ENCODE results near the gene VSTM2L.
A peak's percentile ranks its signal among the peaks of the same experiment; 100 is the strongest.

Gene VSTM2L

DNA sequence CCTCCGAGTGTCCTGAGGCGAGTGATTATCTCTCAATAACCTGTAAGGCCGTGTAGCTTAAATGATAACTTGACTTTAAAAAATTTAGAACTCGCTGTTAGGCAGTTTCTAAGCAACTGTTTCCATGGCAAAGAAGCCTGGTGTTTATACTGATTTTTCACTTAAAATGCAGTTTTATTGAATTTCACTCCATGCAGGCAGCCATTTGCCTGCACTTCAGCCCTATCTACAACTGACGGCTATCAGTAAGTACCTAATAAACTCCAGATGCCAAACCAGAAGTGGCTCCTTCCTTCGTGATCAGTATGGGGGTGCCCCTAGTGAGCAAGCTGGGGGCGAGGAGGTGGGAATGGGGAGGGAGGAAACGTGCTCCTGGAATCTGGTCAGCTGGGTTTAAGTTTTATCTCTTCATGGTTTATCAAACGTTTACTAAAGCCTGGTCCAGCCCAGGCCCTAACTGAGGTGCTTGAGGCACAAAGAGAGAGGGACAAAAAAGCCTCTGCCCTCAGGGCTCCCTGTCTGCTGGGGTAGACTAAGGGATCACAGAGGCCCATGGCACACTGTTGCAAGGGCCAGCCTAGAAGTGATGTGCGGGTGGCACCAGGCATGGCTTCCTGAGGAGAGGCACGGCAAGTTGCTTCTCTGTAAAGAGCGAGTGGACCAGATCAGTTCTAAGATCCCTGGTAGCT lies 84.8 kb downstream of the VSTM2L start:
- DNase-seq (ENCODE audit: low read depth in 3 of 3), result no peak

DNA sequence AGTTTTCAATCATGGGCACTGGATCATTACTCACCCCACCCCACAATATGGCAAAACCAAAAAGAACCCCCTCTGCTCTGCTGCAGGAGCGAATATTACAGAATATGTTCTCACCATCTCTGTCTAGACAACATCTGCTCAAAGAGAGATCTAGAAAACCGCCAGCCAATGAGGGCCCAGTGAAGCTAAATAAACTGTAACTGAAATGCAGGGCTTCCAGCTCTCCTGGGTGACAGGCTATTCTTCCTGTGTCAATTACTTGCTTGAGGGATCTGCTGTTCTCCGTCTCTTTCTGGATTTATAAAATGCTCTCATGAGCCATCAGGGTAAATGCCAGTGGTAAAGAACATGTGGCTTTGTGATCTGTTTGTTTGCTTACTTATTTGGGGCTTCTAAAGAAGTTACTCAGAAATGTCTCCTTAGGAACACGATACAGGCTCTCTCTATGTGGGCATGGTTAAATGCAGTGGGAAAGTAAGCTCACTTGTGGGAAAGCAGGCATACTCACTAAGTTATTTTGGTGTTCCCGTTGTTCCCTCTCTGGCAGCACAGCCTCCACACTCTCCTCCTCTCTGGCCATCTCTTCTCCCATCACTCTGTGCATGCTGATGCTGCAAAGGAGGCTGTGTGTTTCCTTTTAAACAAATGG lies 85.5 kb downstream of the VSTM2L start:
- DNase-seq (ENCODE audit: low read depth in 3 of 3), result no peak

DNA sequence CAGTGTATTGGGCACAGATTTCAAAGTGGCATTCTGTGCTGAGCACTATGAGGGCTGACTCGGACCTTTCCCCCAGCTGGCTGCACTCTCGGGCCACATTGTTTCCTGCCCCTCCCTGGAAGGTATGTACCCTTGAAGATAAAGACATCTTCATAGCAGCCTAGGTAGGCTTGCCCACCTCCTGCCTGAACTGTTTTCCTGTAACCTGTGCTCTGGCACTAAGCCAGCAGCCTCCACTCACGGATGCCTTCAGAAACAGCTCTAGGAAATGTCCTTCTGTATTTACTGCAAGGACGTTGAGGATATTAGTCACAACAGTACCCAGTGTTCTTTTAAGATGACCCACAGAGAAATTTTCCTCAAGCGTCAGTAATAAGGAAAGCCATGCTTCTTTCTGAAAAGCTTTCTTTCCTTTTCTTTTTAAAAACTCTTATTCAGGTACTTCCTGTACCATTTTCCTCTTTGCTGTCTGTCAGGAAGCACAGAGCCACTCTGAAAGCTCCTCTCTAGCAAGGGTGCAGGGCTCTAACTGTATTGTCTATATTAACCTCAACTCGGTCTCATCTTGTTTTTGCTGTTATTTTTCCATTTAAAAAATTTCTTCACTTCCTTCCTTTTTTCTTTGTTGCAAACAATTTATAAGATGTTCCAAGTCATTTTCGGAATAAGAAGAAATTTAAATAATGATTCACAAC lies 86.8 kb downstream of the VSTM2L start:
- no peak for DNase-seq (ENCODE audit: low read depth in 3 of 3)

GRCh38 chr20:37990571-37991151 lies 87.7 kb downstream of the VSTM2L start:
- DNase-seq (ENCODE audit: low read depth in 3 of 3), result peak; percentile 36 to 48 (median 48)

- DNase-seq (ENCODE audit: low read depth in 3 of 3), result no peak
Observed at GRCh38 chr20:37991157-37991866, 88.4 kb downstream of the VSTM2L start.

DNA sequence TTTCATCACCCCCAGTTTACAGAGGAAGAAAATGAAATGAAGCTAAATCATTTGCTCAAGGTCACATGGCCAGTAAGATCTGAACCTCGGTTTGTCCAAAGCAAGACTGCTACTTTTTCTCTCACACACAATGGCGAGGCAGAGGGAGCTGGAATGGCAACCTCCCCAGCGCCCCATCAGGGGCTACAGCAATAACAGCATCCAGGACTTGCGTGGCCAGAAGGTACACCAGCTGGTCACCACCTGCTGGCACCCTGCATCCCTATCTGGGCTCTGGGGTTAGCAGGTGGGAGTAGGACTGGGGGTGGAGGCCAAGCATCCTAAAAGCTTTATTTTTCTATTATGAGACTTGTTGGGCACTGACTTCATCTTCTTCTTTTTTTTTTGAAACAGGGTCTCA lies 89.0 kb downstream of the VSTM2L start:
- DNase-seq (ENCODE audit: low read depth in 3 of 3), result no peak

- DNase-seq (ENCODE audit: low read depth in 3 of 3), result no peak
Observed at GRCh38 chr20:37992802-37993409, 90.0 kb downstream of the VSTM2L start.

DNA sequence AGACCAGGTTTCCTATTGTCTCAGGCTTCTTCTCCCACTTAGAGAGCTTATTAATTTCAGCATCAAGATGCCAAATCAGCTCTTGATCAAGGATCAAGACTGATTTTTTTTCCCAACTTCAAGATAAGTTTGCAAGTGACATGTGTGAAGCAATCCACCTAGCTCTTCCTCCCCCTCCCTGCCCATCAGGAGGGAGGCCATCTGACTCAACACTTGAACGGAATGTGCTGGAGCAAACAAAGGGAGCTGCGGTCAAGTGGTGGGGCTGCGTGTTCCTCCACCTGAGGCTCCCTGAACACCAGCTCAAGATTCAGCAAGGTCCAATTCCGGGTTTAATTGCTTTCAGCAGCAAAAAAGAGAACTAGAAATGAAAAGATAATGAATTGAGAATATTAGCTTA lies 91.6 kb downstream of the VSTM2L start:
- no peak for DNase-seq (ENCODE audit: low read depth in 3 of 3)
